ENCODE data around the gene ALG14. TPM values are rescaled to one million over a fixed set of nuclear protein-coding genes. Genes with fewer than 3 reads are reported as not detected.

The ALG14 gene
- total and polyA plus RNA-seq, 2 donors (not counting 1 experiment from before 2014, with no cell fraction given), result 0.92 to 2.6 TPM

DNA sequence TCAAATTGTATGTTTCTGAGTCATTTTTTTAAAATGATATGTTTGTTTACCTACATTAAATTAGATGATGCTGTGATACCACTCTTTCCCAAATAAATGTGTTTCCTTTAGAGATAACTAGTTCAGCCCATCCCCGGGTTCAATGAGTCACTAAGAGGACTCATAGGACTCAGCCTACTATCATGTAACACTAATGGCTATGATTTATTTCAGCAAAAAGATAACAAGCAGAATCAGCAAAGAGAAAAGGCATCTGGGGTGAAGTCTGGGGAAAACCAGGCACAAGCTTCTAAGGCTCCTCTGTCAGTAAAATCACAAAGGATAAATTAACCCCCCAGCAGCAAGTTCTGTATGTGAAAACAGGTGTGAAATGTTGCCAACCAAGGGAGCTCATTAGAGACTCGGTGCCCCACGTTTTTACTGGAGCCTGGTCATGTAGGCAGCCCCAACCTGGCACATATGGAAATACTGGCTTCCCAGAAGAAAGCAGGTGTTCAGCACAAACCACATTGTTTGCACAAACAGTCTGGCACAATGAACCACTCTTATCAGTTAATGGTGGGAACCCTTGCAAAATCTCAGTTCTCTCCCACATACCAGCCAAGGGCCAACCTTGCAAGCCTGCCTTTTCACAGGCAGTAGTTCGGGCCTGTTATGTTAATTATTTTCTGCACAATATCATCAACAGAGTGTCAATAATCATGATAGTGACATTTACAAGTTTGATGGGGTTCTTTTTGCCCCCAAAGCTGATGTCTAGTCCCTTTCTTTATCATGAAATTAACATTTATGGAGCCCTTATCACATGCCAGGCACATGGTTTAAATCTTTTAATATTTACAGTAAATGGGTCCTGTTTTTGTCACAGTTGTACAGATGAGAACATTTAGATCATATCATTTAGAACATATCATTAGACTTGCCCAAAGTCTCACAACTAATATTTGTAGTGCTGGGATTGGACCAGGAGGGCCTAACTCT, 122.8 kb downstream of the ALG14 start:
- peaks cover 0 to 2% (median 0%) of the 10 kb centered on the region in 3 donors for H3K9me3 ChIP-seq (ENCODE audit: control extremely low read depth in 1 of 3, control insufficient read depth in 2 of 3, insufficient read depth in 1 of 3, low read length in 2 of 3)
- intact Hi-C loops (cut with micrococcal nuclease), result no loop called here
- H3K4me1 ChIP-seq (ENCODE audit: control insufficient read depth in 2 of 2, insufficient read depth in 2 of 2, low read length in 2 of 2), result no peaks in the 10 kb centered on the region
- Mint-ChIP-seq H3K4me1 (no peaks in the 10 kb centered on the region), H3K27me3 (no peaks in the 10 kb centered on the region), H3K4me3 (no peak overlapping the region), H3K27ac (no peak overlapping the region), H3K9me3 (ENCODE audit: insufficient read depth) (no peaks in the 10 kb centered on the region)
- no peaks in the 10 kb centered on the region for H3K27me3 ChIP-seq (replicated peaks in 1 of 4; ENCODE audit: control extremely low read depth in 1 of 4, control insufficient read depth in 3 of 4, insufficient read depth in 4 of 4, low read length in 3 of 4)
- H2AFZ ChIP-seq (ENCODE audit: insufficient read depth, low read depth, low read length, poor library complexity, severe bottlenecking), result no peak overlapping the region
- no peak for TF ChIP-seq EZH2 (IDR thresholded peaks at IDR 0.05; ENCODE audit: borderline replicate concordance, insufficient read depth, low read depth, low read length, poor library complexity, severe bottlenecking)
- TF ChIP-seq CTCF (IDR thresholded peaks at IDR 0.05), result no peak
- H3K79me2 ChIP-seq (ENCODE audit: control insufficient read depth, insufficient read depth, low read length), result no peaks in the 10 kb centered on the region
- no peak for DNase-seq
- no peaks in the 10 kb centered on the region for H4K20me1 ChIP-seq (ENCODE audit: control insufficient read depth, insufficient read depth, low read length, poor library complexity, severe bottlenecking)
- no peak overlapping the region for H3K4me2 ChIP-seq (replicated peaks; ENCODE audit: low read depth, low read length, poor library complexity, severe bottlenecking)
- no peak overlapping the region for H3K9ac ChIP-seq (ENCODE audit: low read length)
- ChIA-PET CTCF (no interaction called here), POLR2A (no interaction called here)
- no peaks in the 10 kb centered on the region for H3K36me3 ChIP-seq (replicated peaks in 1 of 2; ENCODE audit: control extremely low read depth in 1 of 2, control insufficient read depth in 1 of 2, extremely low read depth in 1 of 2, insufficient read depth in 2 of 2, low read length in 1 of 2)
- H3K27ac ChIP-seq (ENCODE audit: low read length in 2 of 2), result no peak overlapping the region
- WGBS (ENCODE audit: insufficient coverage), result 94% methylated on average over 2 of the region's 4 CpGs
- no peak for ATAC-seq (ENCODE audit: low read depth)
- H3K4me3 ChIP-seq (ENCODE audit: control extremely low read depth in 1 of 5, extremely low read depth in 1 of 5, insufficient read depth in 1 of 5, low read depth in 2 of 5, low read length in 4 of 5), result no peak overlapping the region

DNA sequence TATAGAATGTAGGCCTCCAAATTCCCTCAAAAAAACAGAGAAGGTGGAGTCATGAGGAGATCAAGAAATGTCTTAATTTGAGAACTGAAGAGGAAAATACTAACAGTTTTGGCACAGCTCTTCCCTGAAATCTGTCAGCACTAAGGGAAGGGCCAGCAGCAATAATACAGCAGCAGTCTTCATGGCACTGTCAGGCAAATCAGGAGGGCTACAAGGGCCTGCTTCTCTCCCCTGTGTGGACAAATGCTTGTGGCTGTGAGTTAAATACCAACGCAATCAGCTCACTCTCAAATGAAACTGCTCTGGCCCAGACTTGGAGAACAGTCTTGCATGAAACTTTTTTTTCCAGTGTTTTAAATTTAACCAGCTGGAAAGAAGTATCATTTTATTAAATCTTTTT, 125.3 kb downstream of the ALG14 start:
- DNase-seq (no peak), ATAC-seq (ENCODE audit: low read depth) (no peak)
- TF ChIP-seq EZH2 (IDR thresholded peaks at IDR 0.05; ENCODE audit: borderline replicate concordance, insufficient read depth, low read depth, low read length, poor library complexity, severe bottlenecking), result no peak
- no peak for TF ChIP-seq CTCF (IDR thresholded peaks at IDR 0.05)
- H3K4me1 ChIP-seq (ENCODE audit: control insufficient read depth in 2 of 2, insufficient read depth in 2 of 2, low read length in 2 of 2), result no peaks in the 10 kb centered on the region
- Mint-ChIP-seq H3K4me3 (no peak overlapping the region), H3K27ac (no peak overlapping the region), H3K27me3 (peaks cover 11% of the 10 kb centered on the region), H3K9me3 (ENCODE audit: insufficient read depth) (no peaks in the 10 kb centered on the region), H3K4me1 (no peaks in the 10 kb centered on the region)
- H3K27me3 ChIP-seq (replicated peaks in 1 of 4; ENCODE audit: control extremely low read depth in 1 of 4, control insufficient read depth in 3 of 4, insufficient read depth in 4 of 4, low read length in 3 of 4), result peaks cover 0 to 3% (median 0%) of the 10 kb centered on the region in 4 experiments
- H3K4me3 ChIP-seq (ENCODE audit: control extremely low read depth in 1 of 5, extremely low read depth in 1 of 5, insufficient read depth in 1 of 5, low read depth in 2 of 5, low read length in 4 of 5), result no peak overlapping the region
- no peaks in the 10 kb centered on the region for H4K20me1 ChIP-seq (ENCODE audit: control insufficient read depth, insufficient read depth, low read length, poor library complexity, severe bottlenecking)
- intact Hi-C loops (cut with micrococcal nuclease), result no loop called here
- H3K27ac ChIP-seq (ENCODE audit: low read length in 2 of 2), result no peak overlapping the region
- H3K79me2 ChIP-seq (ENCODE audit: control insufficient read depth, insufficient read depth, low read length), result no peaks in the 10 kb centered on the region
- H3K9ac ChIP-seq (ENCODE audit: low read length), result no peak overlapping the region
- H3K4me2 ChIP-seq (replicated peaks; ENCODE audit: low read depth, low read length, poor library complexity, severe bottlenecking), result no peak overlapping the region
- no peaks in the 10 kb centered on the region for H3K36me3 ChIP-seq (replicated peaks in 1 of 2; ENCODE audit: control extremely low read depth in 1 of 2, control insufficient read depth in 1 of 2, extremely low read depth in 1 of 2, insufficient read depth in 2 of 2, low read length in 1 of 2)
- H2AFZ ChIP-seq (ENCODE audit: insufficient read depth, low read depth, low read length, poor library complexity, severe bottlenecking), result no peak overlapping the region
- no peaks in the 10 kb centered on the region for H3K9me3 ChIP-seq (ENCODE audit: control extremely low read depth in 1 of 3, control insufficient read depth in 2 of 3, insufficient read depth in 1 of 3, low read length in 2 of 3)
- POLR2A ChIA-PET, result no interaction called here
- CTCF ChIA-PET, result interaction anchor here (0.7 to 1.2 kb wide), 3 partner anchors 8 to 166 kb away, joined by 3 to 4 read pairs (median 3); no protein-coding TSS in a partner anchor
- no CpG with 5 or more reads among the region's 1 CpG for WGBS (ENCODE audit: insufficient coverage)
